ENCODE results near the gene FN3K.
"Not testable (repeated sequence)": the region's sequence is repeated elsewhere in the genome, so short reads cannot be mapped to it uniquely, and the experiment has no call there.

Gene FN3K

DNA sequence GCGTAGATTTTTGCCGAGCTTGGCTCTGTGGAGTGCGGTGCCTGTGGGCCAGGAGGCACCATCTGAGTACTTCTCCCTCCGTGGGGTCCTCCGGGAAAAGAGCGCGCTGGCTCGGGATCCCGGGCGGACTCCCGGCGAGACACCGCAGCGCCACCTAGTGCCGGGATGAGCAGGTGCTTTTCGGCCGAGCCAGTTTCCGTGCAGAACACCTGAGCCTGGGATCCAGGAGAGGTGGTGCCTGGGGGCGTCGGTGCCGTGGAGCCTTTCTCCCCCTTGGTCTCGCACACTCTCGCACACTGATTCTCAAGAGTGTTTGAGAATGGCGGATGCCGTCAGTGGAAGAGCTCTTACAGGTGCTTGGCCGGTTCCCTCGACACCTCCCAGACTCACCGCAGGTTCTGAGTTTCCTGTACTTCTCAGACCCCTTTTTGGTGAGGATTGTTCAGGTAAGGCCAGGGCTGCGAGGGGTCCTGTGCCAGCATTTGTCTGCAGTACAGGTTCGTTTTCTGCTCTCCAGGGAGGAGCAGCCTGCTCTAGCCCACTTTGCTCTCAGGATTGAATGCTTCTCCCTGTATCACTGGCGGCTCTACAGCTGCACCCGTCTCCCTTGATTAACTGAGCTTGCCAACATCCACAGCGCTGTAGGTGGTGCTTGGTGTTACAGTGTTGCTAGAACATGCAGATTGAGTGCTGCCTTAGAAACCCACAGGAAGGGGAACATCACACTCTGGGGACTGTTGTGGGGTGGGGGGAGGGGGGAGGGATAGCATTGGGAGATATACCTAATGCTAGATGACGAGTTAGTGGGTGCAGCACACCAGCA, 39.8 kb downstream of the FN3K start:
- DNase-seq = peak; percentile 38

DNA sequence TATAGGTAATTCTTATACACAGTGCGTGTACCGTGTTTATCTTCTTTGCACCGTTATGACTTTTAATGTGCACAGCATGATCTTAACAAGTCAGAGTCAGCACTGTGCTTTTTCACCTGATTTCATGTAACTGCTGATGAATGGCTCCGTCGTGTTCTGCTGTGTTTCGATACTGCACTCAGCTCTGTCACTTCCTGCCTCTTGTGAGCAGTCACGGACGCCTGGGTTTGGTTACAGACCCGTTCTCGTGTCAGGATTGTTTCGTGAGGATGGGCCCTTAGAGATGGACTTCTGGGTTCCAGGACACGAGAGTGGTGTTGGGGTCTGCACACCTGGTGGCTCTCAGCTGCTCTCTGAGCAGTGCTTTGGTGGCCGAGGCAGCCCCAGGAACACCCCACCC, 41.0 kb downstream of the FN3K start:
- DNase-seq = no peak

DNA sequence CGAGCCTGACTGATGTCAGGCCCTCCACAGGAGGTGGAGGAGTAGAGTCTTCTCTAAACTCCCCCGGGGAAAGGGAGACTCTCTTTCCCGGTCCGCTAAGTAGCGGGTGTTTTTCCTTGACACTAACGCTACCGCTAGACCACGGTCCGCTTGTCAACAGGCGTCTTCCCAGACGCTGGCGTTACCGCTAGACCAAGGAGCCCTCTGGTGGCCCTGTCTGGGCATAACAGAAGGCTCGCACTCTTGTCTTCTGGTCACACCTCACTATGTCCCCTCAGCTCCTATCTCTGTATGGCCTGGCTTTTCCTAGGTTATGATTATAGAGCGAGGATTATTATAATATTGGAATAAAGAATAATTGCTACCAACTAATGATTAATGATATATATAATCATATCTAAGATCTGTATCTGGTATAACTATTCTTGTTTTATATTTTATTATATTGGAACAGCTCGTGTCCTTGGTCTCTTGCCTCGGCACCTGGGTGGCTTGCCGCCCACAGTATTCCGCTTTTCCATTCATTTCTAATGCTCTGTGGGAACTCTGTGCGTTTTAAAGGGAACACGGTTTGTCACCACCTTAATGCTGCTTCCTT, 42.5 kb downstream of the FN3K start:
- DNase-seq = not testable (repeated sequence)

- no peak for DNase-seq
Observed at GRCh38 chr17:82779541-82779940, 44.1 kb downstream of the FN3K start.

DNA sequence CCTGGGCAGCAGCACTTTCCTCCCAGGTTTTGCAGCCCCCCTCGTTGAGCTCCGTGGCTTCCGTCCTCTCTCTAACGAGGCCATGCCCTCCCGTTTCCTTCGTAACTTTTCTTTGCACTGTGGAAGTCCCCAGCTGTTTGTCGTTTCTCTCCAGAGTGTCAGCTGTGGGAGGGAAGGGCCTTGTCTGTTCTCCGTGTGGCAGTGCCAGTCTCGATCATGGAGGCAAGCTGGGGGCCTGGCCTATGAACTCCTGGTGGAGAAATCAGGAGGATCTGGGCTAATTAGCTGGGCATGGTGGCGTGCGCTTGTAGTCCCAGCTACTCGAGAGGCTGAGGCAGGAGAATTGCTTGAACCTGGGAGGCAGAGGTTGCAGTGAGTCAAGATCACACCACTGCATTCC, 44.8 kb downstream of the FN3K start:
- no peak for DNase-seq

- DNase-seq = no peak
Observed at GRCh38 chr17:82780971-82781893, 45.8 kb downstream of the FN3K start.

GRCh38 chr17:82781894-82782274, 46.5 kb downstream of the FN3K start:
- peak; percentile 45 for DNase-seq

DNA sequence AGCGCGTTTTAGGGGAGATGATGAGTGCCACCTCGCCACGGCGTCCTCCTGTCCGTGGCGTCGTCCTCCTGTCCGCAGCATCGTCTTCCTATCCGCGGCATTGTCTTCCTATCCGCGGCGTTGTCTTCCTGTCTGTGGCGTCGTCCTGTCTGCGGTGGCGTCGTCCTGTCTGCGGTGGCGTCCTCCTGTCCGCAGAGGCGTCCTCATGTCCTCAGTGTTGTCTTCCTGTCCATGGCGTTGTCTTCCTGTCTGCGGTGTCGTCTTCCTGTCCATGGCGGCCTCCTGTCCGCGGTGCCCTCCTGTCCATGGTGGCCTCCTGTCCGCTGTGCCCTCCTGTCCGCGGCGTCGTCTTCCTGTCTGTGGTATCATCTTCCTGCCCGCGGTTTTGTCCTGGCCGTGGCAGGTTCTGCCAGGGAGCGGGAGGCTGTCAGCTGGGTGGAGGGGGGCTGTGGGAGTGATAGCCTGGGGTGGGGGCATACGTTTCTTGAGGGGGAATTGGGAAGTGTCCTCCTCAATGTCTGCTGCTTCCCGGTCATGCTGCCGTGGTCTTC, 47.3 kb downstream of the FN3K start:
- DNase-seq = no peak

- DNase-seq = no peak
Observed at GRCh38 chr17:82783498-82783897, 48.1 kb downstream of the FN3K start.

GRCh38 chr17:82785581-82785980, 50.2 kb downstream of the FN3K start:
- DNase-seq = not testable (repeated sequence)

- DNase-seq = no peak
Observed at GRCh38 chr17:82786427-82786826, 51.0 kb downstream of the FN3K start.

GRCh38 chr17:82787081-82787848, 51.9 kb downstream of the FN3K start:
- DNase-seq = peak; percentile 66

GRCh38 chr17:82788206-82789001, 53.0 kb downstream of the FN3K start:
- no peak for DNase-seq

DNA sequence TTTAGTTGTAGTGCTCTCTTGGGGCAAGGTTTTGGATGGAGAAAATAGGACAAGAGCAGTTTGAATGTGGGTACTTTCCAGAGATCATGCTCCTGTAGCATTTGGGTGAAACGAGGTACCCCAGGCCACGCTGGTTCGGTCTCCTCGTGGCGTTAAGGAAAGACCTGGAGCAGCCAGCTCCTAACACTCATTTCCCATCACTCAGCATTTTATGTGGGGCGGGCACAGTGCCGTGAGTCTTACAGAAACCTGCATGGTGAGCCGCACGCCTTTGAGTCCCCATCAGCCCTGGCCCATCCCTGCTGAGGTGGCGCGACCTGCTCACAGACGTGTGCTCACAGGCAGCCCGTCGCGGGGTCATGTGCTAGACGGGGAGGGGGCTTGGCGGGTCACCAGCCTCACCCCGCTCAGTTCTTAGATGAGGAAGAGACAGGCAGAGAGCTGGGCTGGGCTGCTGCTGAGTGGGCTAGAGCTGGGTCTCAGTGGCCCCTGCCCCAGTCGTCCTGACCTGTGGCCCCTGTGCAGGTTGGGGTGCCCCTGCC, 53.7 kb downstream of the FN3K start:
- no peak for DNase-seq

DNA sequence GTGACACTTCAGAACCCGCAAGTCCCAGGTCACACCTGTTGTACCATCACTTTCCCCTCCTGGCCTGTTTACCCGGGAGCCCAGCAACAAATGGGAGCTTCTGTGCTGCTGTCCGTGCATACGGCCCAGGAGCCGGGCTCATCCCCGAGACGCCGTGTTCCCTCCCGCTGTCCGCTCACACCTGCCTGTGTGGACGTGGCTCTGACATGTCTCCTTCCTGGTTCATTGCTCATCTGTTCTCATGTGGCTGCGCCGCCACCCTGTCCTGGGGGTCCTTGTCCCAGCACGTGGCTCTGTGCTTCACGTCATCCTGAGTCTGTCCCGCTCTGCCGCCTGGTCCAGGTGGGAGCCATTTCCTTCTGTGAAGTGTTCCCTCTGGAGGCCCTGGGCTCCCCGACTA, 54.4 kb downstream of the FN3K start:
- no peak for DNase-seq

GRCh38 chr17:82790391-82790790, 55.0 kb downstream of the FN3K start:
- DNase-seq = no peak

DNA sequence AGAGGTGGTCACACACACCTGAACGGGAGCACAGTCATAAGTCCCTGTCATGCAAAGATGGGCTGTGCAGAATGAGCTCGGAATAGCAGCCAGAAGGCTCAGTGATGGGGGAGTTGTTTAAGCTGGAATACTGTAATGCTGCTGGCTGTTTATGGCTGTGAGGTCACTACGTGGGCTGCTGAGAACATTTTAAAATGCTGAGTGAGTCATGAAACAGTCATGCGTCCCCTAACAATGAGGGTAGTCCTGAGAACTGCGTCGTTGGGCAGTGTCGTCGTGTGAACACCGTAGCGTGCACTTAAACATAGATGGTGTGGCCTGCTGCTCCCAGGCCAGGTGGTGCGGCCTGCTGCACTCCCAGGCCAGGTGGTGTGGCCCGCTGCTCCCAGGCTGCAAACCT, 56.1 kb downstream of the FN3K start:
- no peak for DNase-seq

DNA sequence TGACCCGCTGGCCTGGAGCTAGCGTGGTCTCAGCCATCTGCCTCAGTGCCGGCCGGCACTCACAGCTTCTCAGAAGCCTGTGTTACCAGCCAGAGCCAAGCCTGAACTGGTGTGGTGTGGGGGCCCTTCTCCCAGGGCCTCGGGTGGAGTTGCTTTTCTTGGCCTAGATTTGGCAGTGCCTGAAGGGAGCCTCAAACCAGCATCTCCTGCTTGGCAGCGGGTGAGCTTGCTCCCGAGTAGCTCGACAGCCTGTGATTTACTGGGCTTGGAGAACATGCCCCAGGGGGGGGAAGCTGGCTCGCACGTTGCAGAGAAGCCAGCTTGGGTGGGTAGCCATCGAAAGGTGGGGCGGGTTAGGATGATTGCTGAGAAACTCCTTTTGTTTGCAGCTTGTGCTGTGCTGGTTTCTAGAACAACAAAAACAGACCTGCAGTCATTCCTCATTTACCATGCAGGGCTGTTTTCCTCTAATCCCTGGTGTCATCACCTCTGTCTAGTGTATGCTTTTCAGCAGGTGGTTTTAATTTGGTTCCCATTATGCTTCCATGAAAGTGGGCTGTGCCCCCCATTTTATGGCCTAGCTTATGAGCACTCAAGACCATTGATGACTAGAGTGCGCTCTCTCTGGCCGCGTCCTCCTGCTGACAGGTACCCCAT, 58.7 kb downstream of the FN3K start:
- DNase-seq = no peak

GRCh38 chr17:82794781-82795482, 59.5 kb downstream of the FN3K start:
- DNase-seq = no peak

GRCh38 chr17:82795615-82796014, 60.2 kb downstream of the FN3K start:
- DNase-seq = no peak

Data from NCI-H1105 (cell line).